Measurements from ENCODE around the gene EVI5L. TPM values are rescaled to one million over a fixed set of nuclear protein-coding genes. Genes with fewer than 3 reads are reported as not detected.

Gene EVI5L
- polyA plus RNA-seq, 3 donors: 0.76 to 5.7 (median 1.3) TPM

GRCh38 chr19:7847664-7848063, 17.6 kb downstream of the EVI5L start:
- Mint-ChIP-seq H3K4me3 (no peak overlapping the region), H3K4me1 (no peaks in the 10 kb centered on the region), H3K36me3 (peaks cover 0 to 7% of the 10 kb centered on the region in 2 donors), H3K9me3 (no peaks in the 10 kb centered on the region), H3K27ac (no peak overlapping the region), H3K27me3 (ENCODE audit: low read depth in 3 of 3) (peaks cover 0 to 1% (median 1%) of the 10 kb centered on the region in 3 donors)
- no peak for DNase-seq
- Histone ChIP-seq H2AFZ (ENCODE audit: insufficient read depth, low read depth, low read length, poor library complexity, severe bottlenecking) (no peak overlapping the region), H3K27me3 (ENCODE audit: control insufficient read depth in 2 of 2, insufficient read depth in 2 of 2, low read length in 2 of 2) (no peaks in the 10 kb centered on the region), H3K27ac (ENCODE audit: low read depth in 1 of 2, low read length in 2 of 2) (no peak overlapping the region), H3K9me3 (replicated peaks in 1 of 2; ENCODE audit: control insufficient read depth in 1 of 2, insufficient read depth in 1 of 2, low read length in 2 of 2) (no peaks in the 10 kb centered on the region), H3K36me3 (replicated peaks in 1 of 2; ENCODE audit: control insufficient read depth in 1 of 2, insufficient read depth in 2 of 2, low read length in 2 of 2) (no peaks in the 10 kb centered on the region), H4K20me1 (ENCODE audit: insufficient read depth, low read length) (no peaks in the 10 kb centered on the region), H3K4me1 (ENCODE audit: control insufficient read depth in 1 of 2, insufficient read depth in 2 of 2, low read length in 2 of 2) (no peaks in the 10 kb centered on the region), H3K79me2 (ENCODE audit: insufficient read depth, low read length) (no peaks in the 10 kb centered on the region), H3K9ac (ENCODE audit: insufficient read depth, low read length, poor library complexity, severe bottlenecking) (no peak overlapping the region), H3K4me3 (replicated peaks in 1 of 3; ENCODE audit: low read depth in 2 of 3, low read length in 3 of 3) (no peak overlapping the region), H3K4me2 (replicated peaks; ENCODE audit: extremely low read depth, low read length, poor library complexity, severe bottlenecking) (no peak overlapping the region)
- no peak for TF ChIP-seq CTCF (IDR thresholded peaks at IDR 0.05)
- intact Hi-C loops (cut with micrococcal nuclease): no loop called here
- WGBS (ENCODE audit: insufficient coverage): 97% methylated on average over 23 of the region's 23 CpGs

GRCh38 chr19:7848779-7849457, 18.9 kb downstream of the EVI5L start:
- Histone ChIP-seq H3K36me3 (replicated peaks in 1 of 2; ENCODE audit: control insufficient read depth in 1 of 2, insufficient read depth in 2 of 2, low read length in 2 of 2) (no peaks in the 10 kb centered on the region), H3K27ac (ENCODE audit: low read depth in 1 of 2, low read length in 2 of 2) (no peak overlapping the region), H3K9ac (ENCODE audit: insufficient read depth, low read length, poor library complexity, severe bottlenecking) (no peak overlapping the region), H3K4me2 (replicated peaks; ENCODE audit: extremely low read depth, low read length, poor library complexity, severe bottlenecking) (no peak overlapping the region), H3K9me3 (replicated peaks in 1 of 2; ENCODE audit: control insufficient read depth in 1 of 2, insufficient read depth in 1 of 2, low read length in 2 of 2) (no peaks in the 10 kb centered on the region), H2AFZ (ENCODE audit: insufficient read depth, low read depth, low read length, poor library complexity, severe bottlenecking) (no peak overlapping the region), H3K79me2 (ENCODE audit: insufficient read depth, low read length) (no peaks in the 10 kb centered on the region), H4K20me1 (ENCODE audit: insufficient read depth, low read length) (no peaks in the 10 kb centered on the region), H3K4me1 (ENCODE audit: control insufficient read depth in 1 of 2, insufficient read depth in 2 of 2, low read length in 2 of 2) (peaks cover 4 to 8% of the 10 kb centered on the region in 2 donors), H3K4me3 (replicated peaks in 1 of 3; ENCODE audit: low read depth in 2 of 3, low read length in 3 of 3) (no peak overlapping the region), H3K27me3 (ENCODE audit: control insufficient read depth in 2 of 2, insufficient read depth in 2 of 2, low read length in 2 of 2) (no peaks in the 10 kb centered on the region)
- DNase-seq: no peak
- Mint-ChIP-seq H3K4me1 (peaks cover 4% of the 10 kb centered on the region), H3K27ac (no peak overlapping the region), H3K9me3 (no peaks in the 10 kb centered on the region), H3K27me3 (ENCODE audit: low read depth in 3 of 3) (peaks cover 1 to 4% (median 1%) of the 10 kb centered on the region in 3 donors), H3K4me3 (no peak overlapping the region), H3K36me3 (peaks cover 0 to 7% of the 10 kb centered on the region in 2 donors)
- intact Hi-C loops (cut with micrococcal nuclease): no loop called here
- 94% methylated on average over 28 of the region's 34 CpGs for WGBS (ENCODE audit: insufficient coverage)
- no peak for TF ChIP-seq CTCF (IDR thresholded peaks at IDR 0.05)
